CD4-positive, alpha-beta T cell treated with Interleukin-17A for 1 hour (primary cell): ENCODE results near the gene VAV3.

Experiments used
- DNase-seq: peaks from one replicate; pipeline ENCODE4 v3.0.0-alpha.2; 2020

Gene VAV3

DNA sequence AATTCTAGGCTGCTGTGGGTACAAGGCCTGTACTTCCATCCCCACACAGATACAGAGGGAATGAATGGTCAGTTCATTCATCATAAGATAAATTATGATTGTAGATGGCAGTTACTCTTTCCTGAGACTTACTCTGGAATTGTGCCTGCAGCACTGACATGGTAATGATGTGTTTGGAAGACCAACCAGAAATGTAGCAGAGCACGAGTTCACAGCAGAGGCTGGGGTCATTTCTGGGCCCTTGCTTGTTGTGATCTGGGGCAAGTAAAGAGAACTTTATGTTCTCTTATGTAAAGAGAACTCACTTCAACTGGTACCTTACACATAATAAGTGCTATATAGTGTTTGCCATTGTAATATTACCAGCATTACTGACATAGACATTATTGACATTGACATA, 412.2 kb downstream of the VAV3 start:
- DNase-seq: no peak

- DNase-seq: no peak
Measured at GRCh38 chr1:107551456-107551855, 413.5 kb downstream of the VAV3 start.

GRCh38 chr1:107550358-107550757, 414.6 kb downstream of the VAV3 start:
- no peak for DNase-seq

DNA sequence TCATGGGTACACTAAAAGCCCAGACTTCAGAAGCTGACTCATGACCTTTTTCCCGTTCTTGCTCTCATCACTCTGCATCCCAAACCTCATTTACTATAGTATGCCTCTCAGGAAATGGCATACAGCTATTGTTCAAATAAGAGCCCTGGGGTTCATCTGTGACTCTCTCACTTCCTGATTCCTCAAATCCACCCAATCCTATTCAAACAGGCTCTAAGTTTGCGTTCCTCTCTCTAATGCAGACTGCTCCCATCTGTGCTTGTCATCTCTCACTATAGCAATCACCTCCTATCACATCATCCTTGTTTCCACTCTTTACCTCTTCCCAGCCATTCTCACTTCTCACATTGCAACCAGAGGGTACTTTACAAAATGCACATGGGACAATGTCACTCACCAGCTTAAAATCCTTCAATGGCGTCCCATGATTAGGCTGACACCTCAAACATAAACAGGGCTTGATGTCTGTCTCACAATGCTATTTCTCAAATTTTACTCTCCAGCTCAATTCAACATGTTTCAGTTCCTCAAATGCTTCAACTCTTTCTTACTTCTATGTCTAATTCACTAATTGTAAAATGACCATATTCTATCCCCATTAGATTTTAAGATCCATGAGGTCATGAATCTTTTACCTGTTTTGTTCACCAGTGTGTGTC, 415.7 kb downstream of the VAV3 start:
- DNase-seq: no peak

DNA sequence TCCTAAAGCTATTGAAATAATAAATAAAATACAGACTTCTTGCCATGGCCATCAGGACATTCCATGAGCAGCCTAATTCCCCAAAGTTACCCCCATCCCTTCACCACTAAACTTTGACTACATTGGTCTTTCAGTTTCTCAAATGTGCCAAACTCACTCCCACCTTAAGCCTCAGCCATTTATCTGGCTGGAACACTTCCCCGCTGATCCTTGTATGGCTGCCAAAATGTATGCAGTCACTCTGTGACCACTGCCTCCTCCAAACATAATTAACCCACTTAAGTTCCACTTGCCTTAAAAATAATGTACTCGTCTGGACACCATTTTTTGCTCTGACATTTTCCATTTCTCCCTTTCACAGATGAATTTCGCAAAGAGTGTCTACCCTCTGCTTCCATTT, 416.7 kb downstream of the VAV3 start:
- no peak for DNase-seq

DNA sequence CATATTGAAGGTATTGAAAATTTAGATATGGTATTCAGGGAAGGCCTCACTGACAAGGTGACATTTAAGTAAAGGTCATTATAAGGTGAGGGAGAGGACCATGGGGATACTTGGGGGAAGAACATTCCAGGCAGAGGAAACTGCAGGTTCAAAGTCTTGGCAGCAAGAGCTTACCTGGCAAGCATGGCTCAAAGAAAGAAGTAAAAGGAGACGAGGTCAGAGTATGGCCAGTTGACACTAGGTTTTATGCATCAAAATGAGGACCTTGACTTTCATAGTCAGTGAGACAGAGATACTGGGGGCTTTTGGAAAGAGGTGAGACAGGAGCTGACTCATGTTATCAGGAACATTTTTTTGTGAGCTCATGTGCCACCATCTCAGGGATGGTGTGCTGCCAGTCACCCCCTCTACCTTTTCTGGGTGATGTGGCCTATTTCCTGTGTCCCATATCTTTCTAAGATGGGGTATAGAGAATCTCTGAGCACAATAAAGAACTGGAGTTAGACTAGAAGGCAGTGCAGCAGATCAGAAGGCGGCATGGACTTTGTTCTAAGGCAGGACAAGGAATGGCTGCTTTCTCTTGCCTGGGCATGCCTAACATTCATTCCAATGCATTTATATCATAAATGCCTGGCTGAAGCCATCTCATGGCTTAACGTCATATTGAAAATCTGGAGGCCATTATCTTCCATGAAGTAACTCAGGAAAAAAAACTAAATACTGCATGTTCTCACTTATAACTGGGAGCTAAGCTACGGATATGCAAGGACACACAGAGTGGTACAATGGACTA, 417.4 kb downstream of the VAV3 start:
- no peak for DNase-seq

DNA sequence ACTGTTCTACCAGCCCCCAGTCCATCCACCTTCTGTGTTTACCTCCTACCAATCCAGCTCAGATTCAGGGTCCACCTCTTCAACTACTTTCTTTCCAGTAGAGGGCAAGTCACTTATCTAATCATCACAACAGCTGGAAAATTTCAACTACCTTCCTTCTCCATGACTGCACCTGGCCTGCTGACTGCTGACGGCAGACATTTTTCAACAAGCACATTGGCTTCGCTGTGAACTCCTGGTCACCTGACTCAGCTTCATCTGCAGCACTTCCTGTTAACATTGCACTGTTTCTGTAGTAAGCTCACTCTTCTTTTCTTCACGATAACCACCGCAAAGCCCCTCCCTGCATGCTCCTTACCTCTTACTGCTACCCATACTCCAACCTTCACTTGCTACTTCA, 418.4 kb downstream of the VAV3 start:
- DNase-seq: no peak

DNA sequence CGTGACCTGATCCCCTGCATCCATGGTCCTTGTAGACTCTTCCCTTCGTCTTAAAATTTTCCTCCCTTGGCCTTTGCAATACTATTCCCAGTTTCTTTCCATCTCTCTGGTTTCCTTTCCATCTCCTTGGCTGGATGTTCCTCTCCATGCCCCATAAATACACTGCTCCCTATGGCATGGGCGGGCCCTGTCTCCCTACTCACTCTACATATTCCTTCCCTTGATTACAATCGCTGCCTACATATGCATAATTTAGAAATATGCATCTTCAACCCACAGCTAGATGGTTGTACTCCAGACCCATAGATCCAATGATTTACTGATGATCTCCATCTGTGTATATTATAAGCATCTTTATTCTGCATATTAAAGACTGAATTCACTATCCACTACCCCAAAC, 419.1 kb downstream of the VAV3 start:
- no peak for DNase-seq

DNA sequence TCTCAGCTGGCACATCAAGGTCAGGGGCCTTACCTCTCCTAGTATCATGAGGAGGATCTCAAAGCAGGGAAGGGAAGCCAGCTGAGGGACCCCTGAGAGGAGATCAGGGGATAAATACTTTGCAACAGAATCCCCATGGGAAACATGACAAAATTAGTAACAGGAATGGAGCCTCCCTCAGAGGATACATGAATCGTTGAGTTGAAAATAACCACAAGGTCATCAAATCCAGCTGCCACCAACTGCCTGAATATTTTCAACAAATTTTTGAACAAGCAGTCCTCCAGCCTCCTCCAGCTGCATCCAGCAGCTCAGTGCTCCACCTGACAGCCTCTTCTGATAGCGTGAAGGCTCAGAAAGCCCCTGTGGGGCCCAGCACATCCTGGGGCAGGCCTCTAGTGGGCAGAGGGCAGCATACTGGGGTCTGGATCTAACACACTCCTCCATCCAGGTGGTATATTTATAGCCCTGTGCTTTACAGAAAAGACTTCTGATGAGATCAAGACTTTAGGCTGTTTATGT, 419.9 kb downstream of the VAV3 start:
- DNase-seq: no peak

DNA sequence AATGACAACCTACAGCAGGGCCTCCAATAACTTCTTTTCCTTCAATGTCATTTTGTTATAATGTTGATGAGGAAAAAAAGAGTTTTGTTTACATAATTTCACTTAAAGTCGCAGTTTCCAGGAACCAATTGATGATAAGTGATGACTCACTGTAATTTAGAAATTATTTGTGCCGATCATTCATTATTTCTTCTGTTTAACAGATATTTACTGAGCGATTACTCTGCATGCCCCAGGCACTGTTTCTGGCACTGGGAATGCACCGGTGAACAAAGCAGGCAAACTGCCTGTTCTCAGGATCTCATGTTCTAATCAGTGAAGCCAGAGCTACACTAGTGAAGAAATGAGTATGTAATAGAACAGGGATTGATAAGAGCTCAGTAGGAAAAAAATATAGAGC, 420.7 kb downstream of the VAV3 start:
- DNase-seq: no peak

DNA sequence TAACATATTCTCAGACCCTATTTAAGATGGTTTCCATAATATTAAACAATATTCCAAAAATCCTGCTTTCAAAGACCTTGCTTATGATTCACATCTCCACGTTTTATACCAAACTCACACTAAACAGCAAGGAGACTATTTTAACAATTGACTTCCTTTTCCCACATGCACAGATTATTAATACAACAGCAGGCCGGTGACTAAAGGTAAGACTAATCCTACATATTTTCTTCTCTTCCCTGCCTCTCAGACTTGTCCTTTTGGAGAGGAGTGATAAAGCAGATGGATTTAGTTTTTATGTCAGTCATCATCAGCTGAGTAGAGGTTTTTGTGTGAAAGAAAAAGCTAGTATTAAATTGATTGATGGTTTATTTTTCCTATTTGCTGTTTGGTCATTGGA, 423.6 kb downstream of the VAV3 start:
- DNase-seq: no peak

- DNase-seq: no peak
Measured at GRCh38 chr1:107538502-107538901, 426.5 kb downstream of the VAV3 start.

- no peak for DNase-seq
Measured at GRCh38 chr1:107536266-107536665, 428.7 kb downstream of the VAV3 start.

DNA sequence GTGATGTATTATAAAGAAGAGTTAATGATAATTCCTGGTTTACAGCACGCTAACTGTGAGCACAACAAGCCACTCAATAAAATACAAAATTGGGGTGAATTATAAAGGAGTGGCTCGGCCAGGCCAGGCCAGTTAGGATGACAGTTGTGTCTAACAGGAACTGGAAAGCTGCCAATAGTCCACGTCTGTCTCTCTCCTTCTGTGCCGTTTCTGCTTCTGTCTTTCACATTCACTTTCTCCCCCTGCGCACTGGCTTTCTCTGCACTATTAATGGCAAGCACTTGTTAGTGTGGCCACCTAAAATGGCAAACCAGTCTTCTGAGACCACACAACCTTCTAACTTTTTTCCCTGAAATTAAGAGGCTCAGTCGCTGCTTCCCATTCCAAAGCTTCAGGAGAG, 429.9 kb downstream of the VAV3 start:
- no peak for DNase-seq

- DNase-seq: no peak
Measured at GRCh38 chr1:107534632-107535031, 430.3 kb downstream of the VAV3 start.

GRCh38 chr1:107533436-107533835, 431.5 kb downstream of the VAV3 start:
- DNase-seq: no peak

DNA sequence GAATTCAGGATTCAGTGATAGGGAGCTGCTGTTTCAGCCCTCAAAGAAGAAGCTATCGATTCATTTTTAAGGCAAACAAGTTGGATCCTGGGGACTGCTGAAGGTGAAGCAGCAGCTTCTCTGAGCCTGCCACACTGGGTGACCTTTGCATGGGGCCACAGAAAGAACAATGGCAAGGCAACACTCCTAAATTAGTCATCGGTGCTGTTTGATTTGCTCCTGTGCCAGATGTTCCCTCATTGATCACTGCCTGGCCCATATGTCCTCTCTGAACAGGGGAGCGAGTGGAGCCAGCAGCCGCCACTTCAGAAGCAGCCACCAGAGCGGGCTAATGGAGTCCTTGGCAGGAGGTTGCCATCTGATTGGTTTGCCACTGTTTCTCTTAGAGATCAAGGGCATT, 432.7 kb downstream of the VAV3 start:
- no peak for DNase-seq

- DNase-seq: no peak
Measured at GRCh38 chr1:107531065-107531908, 433.7 kb downstream of the VAV3 start.

GRCh38 chr1:107530543-107530942, 434.4 kb downstream of the VAV3 start:
- DNase-seq: no peak

- peak; percentile 9 for DNase-seq
Measured at GRCh38 chr1:107529511-107530149, 435.4 kb downstream of the VAV3 start.

- DNase-seq: no peak
Measured at GRCh38 chr1:107526524-107527198, 438.3 kb downstream of the VAV3 start.

GRCh38 chr1:107525961-107526360, 439.0 kb downstream of the VAV3 start:
- no peak for DNase-seq
